Neural progenitor cell (in vitro differentiated cells): ENCODE measurements around the gene KCNAB1. TPM values are rescaled to one million over a fixed set of nuclear protein-coding genes. Genes with fewer than 3 reads are reported as not detected.

Source experiments
- DNase-seq: peaks from one replicate; pipeline ENCODE4 v3.0.0-alpha.2; 2016; ENCODE audit warnings: low spot score
- H2AFZ ChIP-seq: fragments of 200-600 bp; sonication (generic); replicated peaks from 2 replicates; pipeline ENCODE4 v1.6.1; 2016; ENCODE audit warnings: antibody characterized with exemption
- H3F3A ChIP-seq: fragments of 200-600 bp; sonication (generic); 2 replicates; pipeline ENCODE4 v1.6.1; 2016; ENCODE audit warnings: antibody characterized with exemption, low read depth
- H3K27ac ChIP-seq: fragments of 200-600 bp; sonication (generic); 2 replicates; pipeline ENCODE4 v1.5.1; 2016; ENCODE audit warnings: mild to moderate bottlenecking
- H3K27me3 ChIP-seq: fragments of 200-600 bp; sonication (generic); 2 replicates; pipeline ENCODE4 v1.6.1; 2016; ENCODE audit warnings: mild to moderate bottlenecking, moderate library complexity
- H3K36me3 ChIP-seq: fragments of 200-600 bp; sonication (generic); 2 replicates; pipeline ENCODE4 v1.5.1; 2016
- H3K4me1 ChIP-seq: fragments of 200-600 bp; sonication (generic); 2 replicates; pipeline ENCODE4 v1.6.1; 2016; ENCODE audit warnings: mixed run types
- H3K4me2 ChIP-seq: fragments of 200-600 bp; sonication (generic); 2 replicates; pipeline ENCODE4 v1.6.1; 2016
- H3K4me3 ChIP-seq: fragments of 200-600 bp; sonication (generic); 2 replicates; pipeline ENCODE4 v1.5.1; 2016
- H3K79me2 ChIP-seq: fragments of 200-600 bp; sonication (generic); 2 replicates; pipeline ENCODE4 v1.6.1; 2016; ENCODE audit warnings: low read depth
- H3K9ac ChIP-seq: fragments of 200-600 bp; sonication (generic); 2 replicates; pipeline ENCODE4 v1.6.1; 2016
- H3K9me3 ChIP-seq: fragments of 200-600 bp; sonication (generic); 2 replicates; pipeline ENCODE4 v1.5.1; 2016; ENCODE audit warnings: low read depth
- H4K20me1 ChIP-seq: fragments of 200-600 bp; sonication (generic); 2 replicates; pipeline ENCODE4 v1.6.1; 2016; ENCODE audit warnings: low read depth
- H3K27ac Mint-ChIP-seq: 3 replicates; pipeline ENCODE4 v1.8.0; 2021; ENCODE audit warnings: mixed read lengths
- H3K27me3 Mint-ChIP-seq: 2 replicates; pipeline ENCODE4 v1.8.0; 2022; ENCODE audit warnings: low read depth, mild to moderate bottlenecking, inconsistent platforms, moderate library complexity, mixed read lengths; ENCODE audit not compliant: insufficient read depth
- H3K36me3 Mint-ChIP-seq: 3 replicates; pipeline ENCODE4 v1.8.0; 2021; ENCODE audit warnings: mixed read lengths
- H3K4me1 Mint-ChIP-seq: 3 replicates; pipeline ENCODE4 v1.8.0; 2021; ENCODE audit warnings: mixed read lengths
- H3K4me3 Mint-ChIP-seq: 3 replicates; pipeline ENCODE4 v1.8.0; 2021; ENCODE audit warnings: mild to moderate bottlenecking, moderate library complexity, mixed read lengths
- H3K9me3 Mint-ChIP-seq: 3 replicates; pipeline ENCODE4 v1.8.0; 2020; ENCODE audit warnings: mixed read lengths
- CTCF ChIP-seq: fragments of 200-600 bp; sonication (generic); IDR thresholded peaks from 2 replicates; pipeline ENCODE4 v1.5.1; 2017; ENCODE audit warnings: antibody characterized with exemption, mild to moderate bottlenecking
- EZH2 ChIP-seq: fragments of 200-600 bp; sonication (generic); IDR thresholded peaks from 2 replicates; pipeline ENCODE4 v1.6.1; 2017; ENCODE audit warnings: antibody characterized with exemption, mild to moderate bottlenecking, moderate library complexity
- EZH2phosphoT487 ChIP-seq: fragments of 200-600 bp; sonication (generic); IDR thresholded peaks from 2 replicates; pipeline ENCODE4 v1.6.1; 2017; ENCODE audit warnings: antibody characterized with exemption
- total RNA-seq: library from RNA; depleted of rRNA; stranded (reverse); fragments of >200 nt; gene quantifications from 2 replicates; pipeline ENCODE4 v1.2.3, GENCODE V29; 2015; ENCODE audit warnings: low replicate concordance

Gene KCNAB1
- total RNA-seq, 1 donor from 2014 or later, result 0.24 TPM

- H3K36me3 ChIP-seq, result no peaks in the 10 kb centered on the region
- TF ChIP-seq EZH2 (no peak), EZH2phosphoT487 (no peak), CTCF (no peak)
- H4K20me1 ChIP-seq, result no peaks in the 10 kb centered on the region
- H3K4me1 ChIP-seq, result no peaks in the 10 kb centered on the region
- Mint-ChIP-seq H3K27ac (no peak overlapping the region), H3K36me3 (no peaks in the 10 kb centered on the region), H3K4me3 (no peak overlapping the region), H3K4me1 (peaks cover 2% of the 10 kb centered on the region), H3K9me3 (no peaks in the 10 kb centered on the region), H3K27me3 (no peaks in the 10 kb centered on the region)
- H3K4me3 ChIP-seq, result no peak overlapping the region
- no peaks in the 10 kb centered on the region for H3K27me3 ChIP-seq
- no peaks in the 10 kb centered on the region for H3F3A ChIP-seq
- H3K9me3 ChIP-seq, result no peaks in the 10 kb centered on the region
- H3K4me2 ChIP-seq, result no peak overlapping the region
- H2AFZ ChIP-seq, result no peak overlapping the region
- H3K27ac ChIP-seq, result no peak overlapping the region
- no peak for DNase-seq
- H3K79me2 ChIP-seq, result no peaks in the 10 kb centered on the region
- H3K9ac ChIP-seq, result no peak overlapping the region
Observed at GRCh38 chr3:156264771-156265170, 144.4 kb downstream of the KCNAB1 start.

- Mint-ChIP-seq H3K27ac (no peak overlapping the region), H3K4me1 (no peaks in the 10 kb centered on the region), H3K9me3 (peaks cover 5% of the 10 kb centered on the region), H3K27me3 (peaks cover 6% of the 10 kb centered on the region), H3K4me3 (no peak overlapping the region), H3K36me3 (no peaks in the 10 kb centered on the region)
- H3F3A ChIP-seq, result no peaks in the 10 kb centered on the region
- H3K27me3 ChIP-seq, result no peaks in the 10 kb centered on the region
- no peaks in the 10 kb centered on the region for H4K20me1 ChIP-seq
- no peak overlapping the region for H2AFZ ChIP-seq
- H3K79me2 ChIP-seq, result no peaks in the 10 kb centered on the region
- TF ChIP-seq EZH2 (no peak), EZH2phosphoT487 (no peak), CTCF (no peak)
- H3K4me1 ChIP-seq, result no peaks in the 10 kb centered on the region
- no peaks in the 10 kb centered on the region for H3K9me3 ChIP-seq
- DNase-seq, result no peak
- no peak overlapping the region for H3K9ac ChIP-seq
- no peak overlapping the region for H3K4me2 ChIP-seq
- H3K36me3 ChIP-seq, result no peaks in the 10 kb centered on the region
- no peak overlapping the region for H3K4me3 ChIP-seq
- no peak overlapping the region for H3K27ac ChIP-seq
Observed at GRCh38 chr3:156271508-156271907, 151.1 kb downstream of the KCNAB1 start.

GRCh38 chr3:156271995-156272719 lies 151.8 kb downstream of the KCNAB1 start:
- Histone ChIP-seq H3K36me3 (no peaks in the 10 kb centered on the region), H3K9ac (no peak overlapping the region), H3K4me2 (no peak overlapping the region), H4K20me1 (no peaks in the 10 kb centered on the region), H2AFZ (no peak overlapping the region), H3K79me2 (no peaks in the 10 kb centered on the region), H3K9me3 (no peaks in the 10 kb centered on the region), H3K27me3 (no peaks in the 10 kb centered on the region), H3K4me1 (no peaks in the 10 kb centered on the region), H3F3A (no peaks in the 10 kb centered on the region), H3K27ac (no peak overlapping the region), H3K4me3 (no peak overlapping the region)
- H3K9me3 Mint-ChIP-seq, result peaks cover 5% of the 10 kb centered on the region
- TF ChIP-seq CTCF (no peak), EZH2 (no peak), EZH2phosphoT487 (no peak)
- no peaks in the 10 kb centered on the region for H3K4me1 Mint-ChIP-seq
- H3K36me3 Mint-ChIP-seq, result no peaks in the 10 kb centered on the region
- DNase-seq, result no peak
- H3K4me3 Mint-ChIP-seq, result no peak overlapping the region
- no peak overlapping the region for H3K27ac Mint-ChIP-seq
- H3K27me3 Mint-ChIP-seq, result peaks cover 6% of the 10 kb centered on the region
